Measurements from ENCODE around the gene TMEM41B.
"Not testable (repeated sequence)": the region's sequence is repeated elsewhere in the genome, so short reads cannot be mapped to it uniquely, and the experiment has no call there.

Gene TMEM41B

GRCh38 chr11:9260838-9261146 lies 53.6 kb downstream of the TMEM41B start:
- peak; percentile 61 for DNase-seq (ENCODE audit: low spot score)

GRCh38 chr11:9259981-9260837 lies 54.2 kb downstream of the TMEM41B start:
- DNase-seq (ENCODE audit: low spot score): peak; percentile 39

GRCh38 chr11:9258279-9258678 lies 56.1 kb downstream of the TMEM41B start:
- DNase-seq (ENCODE audit: low spot score): not testable (repeated sequence)

GRCh38 chr11:9254416-9254815 lies 60.0 kb downstream of the TMEM41B start:
- DNase-seq (ENCODE audit: low spot score): no peak

DNA sequence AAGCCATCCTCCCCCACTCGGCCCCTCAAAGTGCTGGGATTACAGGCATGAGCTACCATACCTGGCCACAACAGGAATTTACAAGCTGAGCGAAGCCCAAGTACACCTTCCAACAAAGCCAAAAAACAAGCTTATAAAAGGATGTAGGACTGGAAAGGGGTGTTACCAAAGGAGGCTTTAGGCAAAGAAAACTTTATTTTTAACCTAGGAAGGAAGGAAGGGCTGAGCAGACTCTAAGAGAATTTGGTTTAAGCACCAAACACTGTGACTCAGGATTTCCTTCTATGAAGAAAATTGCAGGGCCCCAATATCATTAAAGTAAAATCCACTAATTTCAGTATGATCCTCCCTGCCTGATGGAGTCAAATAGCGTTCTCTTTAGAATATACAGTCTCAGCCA lies 61.3 kb downstream of the TMEM41B start:
- DNase-seq (ENCODE audit: low spot score): no peak

- no peak for DNase-seq (ENCODE audit: low spot score)
Measured at GRCh38 chr11:9251311-9251710, 63.1 kb downstream of the TMEM41B start.

DNA sequence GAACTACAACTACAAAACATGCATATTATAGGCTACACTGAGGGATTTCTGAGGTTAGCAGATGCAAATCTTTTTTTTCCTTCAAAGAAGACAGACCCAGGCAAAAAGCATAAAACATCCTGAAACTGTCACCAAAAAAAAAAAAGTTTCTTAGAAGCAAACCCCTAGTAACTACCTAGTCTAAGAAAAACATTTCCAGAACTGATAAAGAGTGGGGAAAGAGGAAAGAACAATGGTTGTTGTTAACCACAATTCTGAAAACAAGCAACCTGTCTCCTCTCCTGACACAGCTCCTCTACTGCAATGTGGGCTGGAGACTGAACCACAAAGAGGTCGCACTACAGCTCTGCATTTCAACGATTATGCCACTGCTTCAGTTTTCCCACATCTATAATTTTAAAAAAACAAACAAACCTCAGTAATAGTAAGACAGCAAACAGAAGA lies 64.2 kb downstream of the TMEM41B start:
- no peak for DNase-seq (ENCODE audit: low spot score)

DNA sequence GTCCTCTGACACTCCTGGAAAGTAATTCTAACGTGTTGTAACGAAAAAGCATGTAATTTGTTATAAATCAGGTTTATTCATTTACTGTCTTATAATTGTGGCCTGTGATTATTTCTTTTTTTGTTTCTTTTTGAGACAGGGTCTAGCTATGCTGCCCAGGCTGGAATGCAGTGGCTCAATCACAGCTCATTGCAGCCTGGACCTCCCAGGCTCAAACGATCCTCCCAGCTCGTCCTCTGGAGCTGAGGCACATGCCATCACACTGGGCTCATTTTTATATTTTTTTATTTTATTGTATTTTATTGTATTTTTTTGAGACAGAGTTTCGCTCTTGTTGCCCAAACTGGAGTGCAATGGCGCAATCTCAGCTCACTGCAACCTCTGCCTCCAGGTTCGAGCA lies 65.1 kb downstream of the TMEM41B start:
- no peak for DNase-seq (ENCODE audit: low spot score)

DNA sequence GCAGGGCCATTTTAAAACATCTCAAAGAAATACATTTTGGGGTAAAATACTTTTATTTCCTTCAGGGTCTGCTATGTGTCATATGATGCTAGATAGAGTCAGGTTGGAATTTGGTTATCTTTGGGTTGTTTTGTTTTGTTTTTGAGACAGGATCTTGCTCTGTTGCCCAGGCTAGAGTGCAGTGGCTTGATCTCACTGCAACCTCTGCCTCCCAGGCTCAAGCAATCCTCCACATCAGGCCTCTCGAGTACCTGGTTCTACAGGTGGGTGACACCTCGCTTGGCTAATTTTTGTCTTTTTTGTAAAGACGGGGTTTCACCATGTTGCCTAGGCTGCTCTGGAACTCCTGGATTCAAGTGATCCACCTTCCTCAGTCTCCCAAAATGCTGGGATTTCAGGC lies 66.5 kb downstream of the TMEM41B start:
- DNase-seq (ENCODE audit: low spot score): no peak

- not testable (repeated sequence) for DNase-seq (ENCODE audit: low spot score)
Measured at GRCh38 chr11:9236242-9236641, 78.2 kb downstream of the TMEM41B start.

GRCh38 chr11:9232482-9232881 lies 81.9 kb downstream of the TMEM41B start:
- no peak for DNase-seq (ENCODE audit: low spot score)

DNA sequence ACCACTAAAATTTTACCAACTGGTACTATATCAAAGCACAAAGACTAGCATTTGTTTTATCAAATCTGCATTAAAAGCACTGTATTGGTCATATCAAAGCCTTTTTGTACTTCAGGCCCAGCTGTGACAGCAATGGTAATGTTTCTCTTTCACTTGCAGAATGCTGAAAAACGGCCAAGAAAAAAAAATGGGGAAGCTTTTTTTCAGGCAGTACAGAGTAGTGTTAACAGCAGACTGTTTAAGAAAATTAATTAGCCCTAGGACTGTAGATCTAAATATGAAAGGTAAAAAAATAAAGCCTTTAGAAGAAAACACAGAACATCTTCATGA lies 82.6 kb downstream of the TMEM41B start:
- DNase-seq (ENCODE audit: low spot score): peak; percentile 70

All from NAMALWA (cell line).